ENCODE data around the gene FRMPD3.

Gene FRMPD3

GRCh38 chrX:107480272-107480671 lies 30.8 kb downstream of the FRMPD3 start:
- DNase-seq (ENCODE audit: low read depth, low spot score): no peak

GRCh38 chrX:107482046-107482445 lies 32.6 kb downstream of the FRMPD3 start:
- no peak for DNase-seq (ENCODE audit: low read depth, low spot score)

GRCh38 chrX:107484002-107484726 lies 34.7 kb downstream of the FRMPD3 start:
- DNase-seq (ENCODE audit: low read depth, low spot score): no peak

- no peak for DNase-seq (ENCODE audit: low read depth, low spot score)
Observed at GRCh38 chrX:107485013-107485412, 35.6 kb downstream of the FRMPD3 start.

GRCh38 chrX:107493141-107493540 lies 43.7 kb downstream of the FRMPD3 start:
- no peak for DNase-seq (ENCODE audit: low read depth, low spot score)

GRCh38 chrX:107496786-107497185 lies 47.3 kb downstream of the FRMPD3 start:
- no peak for DNase-seq (ENCODE audit: low read depth, low spot score)

Data from activated CD4-positive, CD25-positive, alpha-beta regulatory T cell treated with anti-CD3 and anti-CD28 coated beads, Interleukin-2, amount 50 U/mL, for 16 hours (primary cell).